Measurements from ENCODE around the gene CBL.

CBL gene

DNA sequence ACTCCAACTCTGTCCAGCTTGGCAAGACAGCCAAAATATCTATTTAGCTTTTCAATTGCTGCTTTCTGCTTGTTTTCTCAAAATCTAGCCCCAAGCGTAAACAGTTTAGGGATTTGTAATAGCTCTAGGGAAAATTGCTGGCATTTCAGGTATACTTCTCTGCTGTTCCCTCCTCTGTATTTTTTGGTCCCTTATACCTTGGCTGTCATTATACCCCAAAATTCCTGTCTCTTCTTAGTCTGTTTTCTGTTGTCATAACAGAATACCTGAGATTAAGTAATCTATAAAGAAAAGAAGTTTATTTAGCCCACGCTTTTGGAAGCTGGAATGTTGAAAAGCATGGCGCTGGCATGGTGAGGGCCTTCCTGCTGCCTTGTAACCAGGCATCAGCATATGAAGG is 87.3 kb downstream of the CBL start:
- Mint-ChIP-seq H3K27ac (no peak overlapping the region), H3K9me3 (no peaks in the 10 kb centered on the region), H3K4me1 (ENCODE audit: low read depth) (no peaks in the 10 kb centered on the region), H3K36me3 (ENCODE audit: low read depth) (peaks cover 27% of the 10 kb centered on the region), H3K27me3 (ENCODE audit: low read depth) (no peaks in the 10 kb centered on the region), H3K4me3 (no peak overlapping the region)

DNA sequence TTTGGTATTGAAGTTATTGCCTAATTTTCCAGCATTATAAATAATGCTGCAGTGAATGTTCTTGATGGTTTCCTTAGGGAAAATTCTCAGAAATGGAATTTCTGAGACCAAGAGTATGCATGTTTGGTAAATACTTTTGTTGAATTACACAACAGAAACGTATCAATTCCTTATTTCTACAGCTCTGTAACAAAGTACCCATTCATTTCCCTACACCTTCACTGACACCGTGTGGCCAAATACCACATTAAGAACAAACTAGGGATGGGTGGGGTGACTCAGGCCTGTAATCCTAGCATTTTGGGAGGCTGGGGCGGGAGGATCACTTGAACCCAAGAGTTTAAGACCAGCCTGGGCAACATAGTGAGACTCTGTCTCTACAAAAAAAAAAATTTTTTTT is 89.0 kb downstream of the CBL start:
- H3K27me3 Mint-ChIP-seq (ENCODE audit: low read depth): no peaks in the 10 kb centered on the region
- no peak overlapping the region for H3K4me3 Mint-ChIP-seq
- no peak overlapping the region for H3K27ac Mint-ChIP-seq
- H3K36me3 Mint-ChIP-seq (ENCODE audit: low read depth): peaks cover 37% of the 10 kb centered on the region
- no peaks in the 10 kb centered on the region for H3K4me1 Mint-ChIP-seq (ENCODE audit: low read depth)
- no peaks in the 10 kb centered on the region for H3K9me3 Mint-ChIP-seq

DNA sequence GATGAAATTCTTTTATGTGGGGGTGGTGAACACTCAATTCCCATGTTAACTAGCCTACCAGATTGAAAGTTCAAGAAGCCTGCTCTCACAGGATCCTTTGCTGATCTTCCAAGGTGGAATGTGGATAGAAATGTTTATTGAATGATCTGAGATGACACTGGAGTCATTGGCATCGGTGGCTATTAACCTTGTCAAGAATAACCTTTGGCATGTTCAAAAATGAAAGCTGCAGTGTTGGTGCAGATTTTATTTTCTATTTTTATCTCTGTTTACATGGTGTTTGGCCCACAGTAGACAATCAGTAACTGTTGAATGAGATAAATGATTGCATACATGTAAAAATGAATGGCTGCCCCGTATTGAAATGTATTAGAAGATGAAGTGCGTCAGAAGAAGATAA is 91.8 kb downstream of the CBL start:
- H3K36me3 Mint-ChIP-seq (ENCODE audit: low read depth): peaks cover 44% of the 10 kb centered on the region
- no peaks in the 10 kb centered on the region for H3K4me1 Mint-ChIP-seq (ENCODE audit: low read depth)
- no peak overlapping the region for H3K27ac Mint-ChIP-seq
- H3K27me3 Mint-ChIP-seq (ENCODE audit: low read depth): no peaks in the 10 kb centered on the region
- H3K4me3 Mint-ChIP-seq: no peak overlapping the region
- no peaks in the 10 kb centered on the region for H3K9me3 Mint-ChIP-seq

DNA sequence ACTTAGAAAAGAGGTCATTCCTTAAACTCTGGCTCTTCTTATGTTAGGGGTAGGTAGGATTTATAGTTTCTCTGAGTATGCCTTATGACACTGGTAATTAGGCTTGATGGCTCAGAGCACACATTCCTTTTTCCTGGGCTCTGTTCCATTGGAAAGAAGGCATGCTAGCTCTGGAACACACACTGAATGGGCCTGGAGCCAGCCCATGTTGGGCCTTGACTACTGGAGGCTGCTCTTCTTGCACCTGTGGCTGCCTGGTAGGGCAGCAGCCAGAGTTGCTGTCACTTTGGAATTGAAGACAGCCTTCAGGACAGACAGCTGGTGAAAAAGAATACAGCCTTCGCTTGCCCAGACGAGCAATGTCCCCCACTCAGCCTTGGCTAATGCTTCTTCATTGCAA is 92.6 kb downstream of the CBL start:
- no peaks in the 10 kb centered on the region for H3K27me3 Mint-ChIP-seq (ENCODE audit: low read depth)
- no peaks in the 10 kb centered on the region for H3K9me3 Mint-ChIP-seq
- H3K27ac Mint-ChIP-seq: no peak overlapping the region
- peaks cover 52% of the 10 kb centered on the region for H3K36me3 Mint-ChIP-seq (ENCODE audit: low read depth)
- H3K4me1 Mint-ChIP-seq (ENCODE audit: low read depth): no peaks in the 10 kb centered on the region
- no peak overlapping the region for H3K4me3 Mint-ChIP-seq

DNA sequence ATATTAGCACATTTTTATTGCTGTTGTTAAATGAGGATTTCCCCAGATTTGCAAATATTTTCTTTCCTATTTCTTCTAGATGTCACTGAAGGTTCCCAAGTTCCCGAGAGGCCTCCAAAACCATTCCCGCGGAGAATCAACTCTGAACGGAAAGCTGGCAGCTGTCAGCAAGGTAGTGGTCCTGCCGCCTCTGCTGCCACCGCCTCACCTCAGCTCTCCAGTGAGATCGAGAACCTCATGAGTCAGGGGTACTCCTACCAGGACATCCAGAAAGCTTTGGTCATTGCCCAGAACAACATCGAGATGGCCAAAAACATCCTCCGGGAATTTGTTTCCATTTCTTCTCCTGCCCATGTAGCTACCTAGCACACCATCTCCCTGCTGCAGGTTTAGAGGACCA is 93.3 kb downstream of the CBL start:
- Mint-ChIP-seq H3K27me3 (ENCODE audit: low read depth) (no peaks in the 10 kb centered on the region), H3K4me1 (ENCODE audit: low read depth) (no peaks in the 10 kb centered on the region), H3K27ac (no peak overlapping the region), H3K4me3 (no peak overlapping the region), H3K36me3 (ENCODE audit: low read depth) (peaks cover 56% of the 10 kb centered on the region), H3K9me3 (no peaks in the 10 kb centered on the region)

DNA sequence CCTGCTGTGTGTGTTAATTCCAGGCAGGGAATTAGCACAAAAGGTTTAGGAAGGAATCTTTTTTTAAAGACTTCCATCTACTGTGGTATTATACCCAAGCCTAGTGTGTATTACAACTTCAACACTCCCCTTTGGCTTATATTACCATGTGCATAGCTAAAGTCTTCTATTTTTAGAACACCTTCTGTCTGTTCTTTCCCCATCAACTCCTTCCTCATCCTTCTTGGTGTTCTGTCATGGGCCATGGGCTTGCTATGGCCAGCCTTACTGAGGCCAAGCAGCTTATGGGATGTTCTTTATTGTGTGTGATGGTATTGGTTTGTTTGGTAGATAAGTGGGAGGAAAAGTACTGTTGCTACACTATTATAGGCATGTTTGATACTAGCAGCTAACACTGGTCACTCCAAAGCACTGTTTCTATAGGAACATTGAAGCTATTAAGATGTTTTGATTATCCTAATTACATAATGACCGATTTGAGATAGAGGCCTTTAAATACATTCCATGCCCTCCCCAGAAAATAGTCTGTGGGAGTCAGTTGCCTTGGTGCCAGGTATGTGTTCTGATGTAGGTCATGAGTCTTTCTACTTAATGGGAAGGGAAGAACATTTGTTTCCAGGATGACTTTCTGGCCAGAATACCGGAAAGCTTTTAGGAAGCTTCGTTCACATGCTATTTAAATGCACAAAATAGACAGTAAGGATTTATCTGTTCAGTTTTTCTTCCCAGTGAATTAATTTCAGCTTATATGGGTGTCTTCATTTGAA is 94.2 kb downstream of the CBL start:
- peaks cover 59% of the 10 kb centered on the region for H3K36me3 Mint-ChIP-seq (ENCODE audit: low read depth)
- H3K4me1 Mint-ChIP-seq (ENCODE audit: low read depth): peaks cover 7% of the 10 kb centered on the region
- no peak overlapping the region for H3K27ac Mint-ChIP-seq
- no peaks in the 10 kb centered on the region for H3K9me3 Mint-ChIP-seq
- H3K27me3 Mint-ChIP-seq (ENCODE audit: low read depth): no peaks in the 10 kb centered on the region
- H3K4me3 Mint-ChIP-seq: no peak overlapping the region

DNA sequence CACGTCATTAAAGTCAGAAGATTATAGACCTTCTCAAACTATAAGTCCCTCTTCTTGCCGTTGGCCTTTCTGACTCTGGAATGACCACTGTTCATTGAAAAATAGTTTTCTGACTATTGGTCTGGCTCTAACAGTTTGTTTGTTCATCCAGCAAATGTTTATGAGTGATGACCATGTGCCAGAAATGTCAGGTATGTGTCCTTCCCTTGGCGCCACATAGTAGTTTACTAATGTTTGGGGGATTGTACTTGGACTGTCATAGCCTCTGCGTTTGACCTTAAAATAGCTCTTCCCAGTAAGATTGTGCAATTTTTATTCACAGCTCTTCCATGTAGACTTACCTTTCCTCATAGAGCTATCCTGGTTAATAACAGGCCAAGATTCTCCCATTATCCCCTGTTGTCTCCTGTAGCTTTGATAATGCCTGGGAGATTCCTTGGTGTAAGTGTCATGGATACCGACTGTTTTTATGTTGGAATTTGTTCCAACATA is 97.1 kb downstream of the CBL start:
- H3K36me3 Mint-ChIP-seq (ENCODE audit: low read depth): peaks cover 47% of the 10 kb centered on the region
- H3K4me1 Mint-ChIP-seq (ENCODE audit: low read depth): peaks cover 22% of the 10 kb centered on the region
- no peaks in the 10 kb centered on the region for H3K9me3 Mint-ChIP-seq
- no peak overlapping the region for H3K4me3 Mint-ChIP-seq
- H3K27ac Mint-ChIP-seq: no peak overlapping the region
- H3K27me3 Mint-ChIP-seq (ENCODE audit: low read depth): no peaks in the 10 kb centered on the region

DNA sequence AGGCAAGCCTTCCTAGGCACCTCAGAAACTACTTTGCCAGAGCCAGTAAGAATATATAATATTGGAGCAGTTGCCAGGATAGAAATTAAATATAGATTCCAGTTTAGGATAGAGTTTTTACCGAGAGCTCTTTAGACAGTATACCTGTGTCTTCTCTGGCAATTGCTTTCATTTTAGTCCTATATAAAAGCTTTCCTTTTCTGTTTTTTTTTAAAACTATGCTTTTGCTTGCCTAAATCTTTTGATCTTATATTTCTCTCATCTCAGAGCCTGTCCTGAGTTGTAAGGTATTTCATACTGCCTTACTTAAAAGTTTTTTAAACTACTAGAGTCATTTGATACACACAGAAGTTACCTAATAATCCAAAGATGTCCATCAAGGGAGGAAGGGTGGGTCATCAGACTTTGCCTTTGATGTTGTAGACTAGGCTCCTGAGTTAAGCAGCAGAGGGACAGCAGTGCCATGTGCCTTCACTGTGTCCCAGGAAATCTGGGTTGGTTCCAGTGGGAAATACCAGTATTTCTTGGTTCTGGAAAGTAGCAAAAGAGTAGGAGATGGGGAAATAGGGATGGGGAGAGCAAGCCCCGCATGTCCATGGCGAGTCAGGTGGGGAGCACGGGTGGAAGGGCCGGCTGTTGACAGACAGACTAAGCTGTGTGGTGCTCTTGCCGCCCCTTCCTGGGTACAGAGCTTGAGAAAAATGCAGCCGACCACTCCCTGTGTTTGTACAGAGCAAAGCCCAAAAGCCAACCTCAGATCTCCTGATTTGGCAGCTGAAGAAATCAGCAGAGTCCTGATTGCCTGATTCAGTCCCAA is 99.6 kb downstream of the CBL start:
- Mint-ChIP-seq H3K27ac (peak overlapping the region; percentile 77), H3K4me3 (no peak overlapping the region), H3K9me3 (no peaks in the 10 kb centered on the region), H3K36me3 (ENCODE audit: low read depth) (peaks cover 26% of the 10 kb centered on the region), H3K4me1 (ENCODE audit: low read depth) (peaks cover 22% of the 10 kb centered on the region), H3K27me3 (ENCODE audit: low read depth) (no peaks in the 10 kb centered on the region)

DNA sequence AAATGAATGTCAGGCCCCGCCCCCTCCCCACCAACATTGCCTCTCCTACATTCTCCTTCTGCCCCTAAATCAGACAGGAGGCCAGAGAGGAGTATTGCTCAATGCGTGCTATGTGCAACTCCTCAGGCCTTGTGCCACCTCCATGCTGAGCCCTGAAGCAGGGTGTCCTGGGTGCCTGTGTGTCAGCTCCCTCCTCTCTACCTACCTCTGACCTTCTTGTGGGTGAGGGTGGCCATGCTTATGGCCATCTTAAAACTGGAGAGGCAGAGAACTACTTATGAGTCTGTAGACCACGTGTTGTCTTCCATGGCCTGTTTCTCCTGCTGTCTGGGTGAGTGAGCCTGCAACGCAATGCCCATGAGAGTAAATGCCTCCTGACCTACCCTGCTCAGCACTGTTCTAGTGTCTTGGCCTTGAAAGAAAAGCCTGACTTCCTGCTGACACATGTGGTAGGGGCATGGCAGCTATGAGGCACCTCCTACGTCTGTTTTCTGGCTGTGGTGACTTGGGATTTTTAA is 100.3 kb downstream of the CBL start:
- no peaks in the 10 kb centered on the region for H3K27me3 Mint-ChIP-seq (ENCODE audit: low read depth)
- H3K9me3 Mint-ChIP-seq: no peaks in the 10 kb centered on the region
- H3K27ac Mint-ChIP-seq: peak overlapping the region; percentile 70
- H3K4me1 Mint-ChIP-seq (ENCODE audit: low read depth): peaks cover 22% of the 10 kb centered on the region
- peak overlapping the region; percentile 5 for H3K4me3 Mint-ChIP-seq
- peaks cover 22% of the 10 kb centered on the region for H3K36me3 Mint-ChIP-seq (ENCODE audit: low read depth)

DNA sequence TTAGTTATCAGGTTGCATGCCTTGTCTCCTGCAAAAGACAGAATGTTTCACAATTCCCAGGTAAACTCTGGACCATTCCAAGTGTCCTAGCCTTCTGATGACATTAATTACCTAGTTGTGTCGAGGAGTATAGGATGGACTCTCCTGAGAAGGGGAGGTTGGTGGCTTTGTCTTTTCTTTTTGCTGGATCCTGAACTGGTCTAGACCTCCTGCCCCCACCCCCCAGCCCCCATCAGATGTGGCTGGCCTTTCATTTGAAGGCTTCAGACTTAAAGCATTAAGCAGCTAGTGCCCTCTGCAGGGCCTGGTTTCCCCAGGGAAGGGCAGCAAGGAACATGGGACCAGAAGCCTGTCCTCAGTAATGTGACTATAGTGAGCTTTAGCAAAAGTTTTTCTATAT is 101.1 kb downstream of the CBL start:
- Mint-ChIP-seq H3K36me3 (ENCODE audit: low read depth) (peaks cover 21% of the 10 kb centered on the region), H3K9me3 (no peaks in the 10 kb centered on the region), H3K27ac (no peak overlapping the region), H3K27me3 (ENCODE audit: low read depth) (no peaks in the 10 kb centered on the region), H3K4me3 (no peak overlapping the region), H3K4me1 (ENCODE audit: low read depth) (peaks cover 22% of the 10 kb centered on the region)

DNA sequence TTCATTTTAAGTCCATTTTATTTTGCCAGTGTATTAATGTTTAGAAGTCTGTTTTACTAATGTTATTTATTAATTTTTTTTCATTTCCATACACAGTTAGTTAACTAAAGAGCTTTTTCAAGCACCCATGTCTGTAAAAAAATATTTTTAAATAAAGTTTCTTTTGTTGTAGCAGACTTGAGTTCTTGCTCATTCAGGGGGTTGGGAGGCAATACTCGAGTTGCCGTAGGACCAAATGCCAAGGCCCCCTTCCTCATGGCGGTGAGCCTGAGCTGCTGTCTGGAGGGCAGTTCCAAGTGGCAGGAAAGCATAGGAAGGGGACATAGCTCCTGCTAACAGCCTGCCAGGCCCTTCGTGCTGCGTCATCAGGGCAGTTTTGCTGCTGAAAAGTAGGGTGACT is 101.8 kb downstream of the CBL start:
- no peak overlapping the region for H3K27ac Mint-ChIP-seq
- no peaks in the 10 kb centered on the region for H3K9me3 Mint-ChIP-seq
- H3K36me3 Mint-ChIP-seq (ENCODE audit: low read depth): peaks cover 15% of the 10 kb centered on the region
- H3K4me1 Mint-ChIP-seq (ENCODE audit: low read depth): peaks cover 22% of the 10 kb centered on the region
- H3K4me3 Mint-ChIP-seq: no peak overlapping the region
- H3K27me3 Mint-ChIP-seq (ENCODE audit: low read depth): no peaks in the 10 kb centered on the region

DNA sequence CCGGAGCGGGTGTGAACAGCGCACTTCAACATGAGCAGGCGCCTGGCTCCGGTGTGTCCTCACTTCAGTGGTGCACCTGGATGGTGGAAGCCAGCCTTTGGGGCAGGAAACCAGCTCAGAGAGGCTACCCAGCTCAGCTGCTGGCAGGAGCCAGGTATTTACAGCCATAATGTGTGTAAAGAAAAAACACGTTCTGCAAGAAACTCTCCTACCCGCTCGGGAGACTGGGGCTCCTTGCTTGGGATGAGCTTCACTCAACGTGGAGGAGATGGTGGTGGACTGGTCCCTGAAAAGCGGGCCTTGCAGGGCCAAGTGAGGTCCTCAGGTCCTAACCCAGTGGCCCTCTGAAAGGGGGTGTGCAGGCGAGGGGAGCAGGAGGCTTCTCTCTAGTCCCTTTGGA is 103.3 kb downstream of the CBL start:
- no peak overlapping the region for H3K27ac Mint-ChIP-seq
- peaks cover 4% of the 10 kb centered on the region for H3K27me3 Mint-ChIP-seq (ENCODE audit: low read depth)
- no peaks in the 10 kb centered on the region for H3K9me3 Mint-ChIP-seq
- H3K4me1 Mint-ChIP-seq (ENCODE audit: low read depth): peaks cover 22% of the 10 kb centered on the region
- H3K36me3 Mint-ChIP-seq (ENCODE audit: low read depth): peaks cover 3% of the 10 kb centered on the region
- H3K4me3 Mint-ChIP-seq: no peak overlapping the region

DNA sequence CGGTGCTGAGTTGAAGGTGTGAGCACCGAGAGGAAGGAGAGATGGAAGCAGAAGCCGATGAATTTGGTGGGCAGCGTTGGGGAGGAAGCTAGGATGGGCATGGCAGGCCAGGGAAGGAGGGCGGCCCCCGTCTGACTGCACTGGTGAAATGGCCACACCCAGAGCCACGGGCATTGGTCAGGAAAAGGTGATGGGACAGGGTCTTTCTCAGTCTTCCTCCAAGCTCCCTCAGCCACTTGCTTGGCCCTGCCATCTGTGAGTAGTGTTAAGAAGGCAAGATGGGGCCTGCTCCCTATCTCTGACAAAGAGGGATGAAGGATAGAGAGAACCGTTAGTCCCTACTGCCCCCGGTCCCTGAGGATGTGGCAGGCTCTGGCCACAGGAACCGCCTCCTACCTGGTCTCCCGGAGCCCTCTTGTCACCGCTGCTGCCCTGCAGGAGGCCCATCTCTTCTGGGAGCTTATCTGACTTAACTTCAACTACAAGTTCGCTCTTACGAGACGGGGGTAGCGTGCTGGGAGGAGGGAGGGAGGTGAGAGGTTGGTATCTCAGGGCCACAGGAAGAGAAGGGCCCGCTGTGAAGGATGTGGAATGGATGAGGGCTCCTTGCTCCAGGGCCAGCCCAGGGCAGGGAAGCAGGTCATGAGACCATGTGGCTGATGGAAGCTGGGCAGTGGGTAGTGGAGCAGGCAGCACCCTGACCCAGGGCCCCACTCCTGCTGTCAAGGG is 104.0 kb downstream of the CBL start:
- Mint-ChIP-seq H3K36me3 (ENCODE audit: low read depth) (peaks cover 2% of the 10 kb centered on the region), H3K27me3 (ENCODE audit: low read depth) (peaks cover 4% of the 10 kb centered on the region), H3K9me3 (no peaks in the 10 kb centered on the region), H3K4me1 (ENCODE audit: low read depth) (peaks cover 18% of the 10 kb centered on the region), H3K27ac (no peak overlapping the region), H3K4me3 (no peak overlapping the region)

DNA sequence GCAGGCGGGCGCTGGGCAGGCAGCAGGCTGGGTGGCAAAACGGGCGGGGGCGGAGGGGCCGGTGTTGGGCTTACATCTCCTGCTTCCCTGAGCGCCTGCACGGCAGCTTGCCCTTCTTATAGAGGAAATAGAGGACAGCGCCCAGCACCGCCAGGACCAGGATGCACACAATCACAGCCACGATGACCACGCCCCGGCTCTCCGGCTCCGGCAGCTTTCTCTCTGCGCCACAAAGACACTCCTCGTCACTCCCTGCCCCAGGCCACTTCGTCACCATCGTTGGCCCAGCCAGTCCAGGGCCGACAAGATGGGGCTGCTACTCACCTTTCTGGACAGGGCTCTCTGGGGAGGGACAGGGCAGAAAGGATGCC is 104.5 kb downstream of the CBL start:
- Mint-ChIP-seq H3K4me1 (ENCODE audit: low read depth) (peaks cover 17% of the 10 kb centered on the region), H3K36me3 (ENCODE audit: low read depth) (no peaks in the 10 kb centered on the region), H3K4me3 (no peak overlapping the region), H3K27me3 (ENCODE audit: low read depth) (peaks cover 8% of the 10 kb centered on the region), H3K9me3 (no peaks in the 10 kb centered on the region), H3K27ac (no peak overlapping the region)
